Activated B cell treated with CpG ODN at 0.5 μM for 24 hours (primary cell): ENCODE measurements around the gene PGGHG. TPM values are rescaled to one million over a fixed set of nuclear protein-coding genes. Genes with fewer than 3 reads are reported as not detected.
"Not testable (repeated sequence)": the region's sequence is repeated elsewhere in the genome, so short reads cannot be mapped to it uniquely, and the experiment has no call there.

ENCODE experiments used
- ATAC-seq: fragments of 200-7000 bp; cut with Tn5 transposase; one replicate; pipeline ENCODE4 v1.10.0; 2021; ENCODE audit warnings: low read depth, mild to moderate bottlenecking, moderate library complexity
- CTCF ChIA-PET: fragments of 350-600 bp; sonication (Branson Sonifier 250); formaldehyde crosslinking; loops from one replicate; lab custom pipeline; 2021; ENCODE audit warnings: antibody characterized with exemption; lab: Charles Lee
- POLR2A ChIA-PET: fragments of 350-600 bp; sonication (Branson Sonifier 250); formaldehyde crosslinking; loops from one replicate; lab custom pipeline; 2021; ENCODE audit warnings: antibody characterized with exemption; lab: Charles Lee
- DNase-seq: peaks from one replicate; pipeline ENCODE4 v3.0.0; 2022
- H3K27ac Mint-ChIP-seq: one replicate; pipeline ENCODE4 v1.8.0; 2020; ENCODE audit warnings: mixed read lengths
- H3K27me3 Mint-ChIP-seq: one replicate; pipeline ENCODE4 v1.8.0; 2021; ENCODE audit warnings: mixed read lengths
- H3K36me3 Mint-ChIP-seq: one replicate; pipeline ENCODE4 v1.8.0; 2021; ENCODE audit warnings: low read depth, mixed read lengths
- H3K4me1 Mint-ChIP-seq: one replicate; pipeline ENCODE4 v1.8.0; 2021; ENCODE audit warnings: mixed read lengths
- H3K4me3 Mint-ChIP-seq: one replicate; pipeline ENCODE4 v1.8.0; 2020; ENCODE audit warnings: mild to moderate bottlenecking, mixed read lengths
- H3K9me3 Mint-ChIP-seq: one replicate; pipeline ENCODE4 v1.8.0; 2020; ENCODE audit warnings: mixed read lengths
- intact Hi-C: fragments of 100-400 bp; cut with micrococcal nuclease; formaldehyde crosslinking; loops from one replicate; pipeline ENCODE4 v1.15.1; 2024
- total RNA-seq: library from RNA; stranded (reverse); gene quantifications from 2 replicates; pipeline ENCODE4 v1.2.3, GENCODE V29; 2022
- TF ChIP-seq, protein P1 (sequence below): fragments of 200-600 bp; IDR thresholded peaks from one replicate; pipeline ENCODE4 v1.8.0; 2022; ENCODE audit warnings: antibody characterized with exemption, mild to moderate bottlenecking

PGGHG gene
- total RNA-seq, 1 donor from 2014 or later, result 74.1 TPM

GRCh38 chr11:326842-327580 lies 38.1 kb downstream of the PGGHG start:
- CTCF ChIA-PET, result interaction anchor here (1.2 kb wide), 1 partner anchor 70 kb away, joined by 3 read pairs; no protein-coding TSS in a partner anchor
- peak overlapping the region; percentile 53 for H3K4me3 Mint-ChIP-seq
- H3K9me3 Mint-ChIP-seq, result no peaks in the 10 kb centered on the region
- intact Hi-C loops, result loop anchor here (2.0 kb wide), 2 partner anchors 14 to 22 kb away; no protein-coding TSS in a partner anchor
- DNase-seq, result peak; percentile 46
- peaks cover 56% of the 10 kb centered on the region for H3K4me1 Mint-ChIP-seq
- no peaks in the 10 kb centered on the region for H3K27me3 Mint-ChIP-seq
- H3K36me3 Mint-ChIP-seq, result no peaks in the 10 kb centered on the region
- ATAC-seq, result peak; percentile 65
- TF ChIP-seq, protein P1, sequence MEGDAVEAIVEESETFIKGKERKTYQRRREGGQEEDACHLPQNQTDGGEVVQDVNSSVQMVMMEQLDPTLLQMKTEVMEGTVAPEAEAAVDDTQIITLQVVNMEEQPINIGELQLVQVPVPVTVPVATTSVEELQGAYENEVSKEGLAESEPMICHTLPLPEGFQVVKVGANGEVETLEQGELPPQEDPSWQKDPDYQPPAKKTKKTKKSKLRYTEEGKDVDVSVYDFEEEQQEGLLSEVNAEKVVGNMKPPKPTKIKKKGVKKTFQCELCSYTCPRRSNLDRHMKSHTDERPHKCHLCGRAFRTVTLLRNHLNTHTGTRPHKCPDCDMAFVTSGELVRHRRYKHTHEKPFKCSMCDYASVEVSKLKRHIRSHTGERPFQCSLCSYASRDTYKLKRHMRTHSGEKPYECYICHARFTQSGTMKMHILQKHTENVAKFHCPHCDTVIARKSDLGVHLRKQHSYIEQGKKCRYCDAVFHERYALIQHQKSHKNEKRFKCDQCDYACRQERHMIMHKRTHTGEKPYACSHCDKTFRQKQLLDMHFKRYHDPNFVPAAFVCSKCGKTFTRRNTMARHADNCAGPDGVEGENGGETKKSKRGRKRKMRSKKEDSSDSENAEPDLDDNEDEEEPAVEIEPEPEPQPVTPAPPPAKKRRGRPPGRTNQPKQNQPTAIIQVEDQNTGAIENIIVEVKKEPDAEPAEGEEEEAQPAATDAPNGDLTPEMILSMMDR, result no peak
- POLR2A ChIA-PET, result interaction anchor here (0.6 to 2.0 kb wide), 12 partner anchors 10 to 119 kb away, joined by 3 to 25 read pairs (median 4); partner anchors contain the start of genes BET1L, PGGHG and RIC8A
- peak overlapping the region; percentile 92 for H3K27ac Mint-ChIP-seq

GRCh38 chr11:327581-327923 lies 38.6 kb downstream of the PGGHG start:
- Mint-ChIP-seq H3K36me3 (no peaks in the 10 kb centered on the region), H3K4me3 (peak overlapping the region; percentile 53), H3K27ac (peak overlapping the region; percentile 92), H3K9me3 (no peaks in the 10 kb centered on the region), H3K27me3 (no peaks in the 10 kb centered on the region), H3K4me1 (peaks cover 56% of the 10 kb centered on the region)
- intact Hi-C loops, result loop anchor here (2.0 kb wide), 2 partner anchors 15 to 21 kb away; no protein-coding TSS in a partner anchor
- ChIA-PET POLR2A (interaction anchor here (0.7 to 2.0 kb wide), 10 partner anchors 11 to 120 kb away, joined by 3 to 25 read pairs (median 4); partner anchors contain the start of genes BET1L, PGGHG and RIC8A), CTCF (interaction anchor here (1.2 kb wide), 1 partner anchor 70 kb away, joined by 3 read pairs; no protein-coding TSS in a partner anchor)
- DNase-seq (no peak), ATAC-seq (no peak)
- TF ChIP-seq, protein P1, result no peak

- Mint-ChIP-seq H3K4me3 (no peak overlapping the region), H3K9me3 (no peaks in the 10 kb centered on the region), H3K27me3 (no peaks in the 10 kb centered on the region), H3K27ac (peak overlapping the region; percentile 50), H3K4me1 (peaks cover 56% of the 10 kb centered on the region), H3K36me3 (no peaks in the 10 kb centered on the region)
- intact Hi-C loops, result no loop called here
- no peak for ATAC-seq
- TF ChIP-seq, protein P1, result no peak
- POLR2A ChIA-PET, result interaction anchor here (0.6 to 3.5 kb wide), 10 partner anchors 11 to 120 kb away, joined by 3 to 25 read pairs (median 6); partner anchors contain the start of genes BET1L, PGGHG and RIC8A
- DNase-seq, result no peak
- CTCF ChIA-PET, result no interaction called here
Observed at GRCh38 chr11:328012-328411, 39.1 kb downstream of the PGGHG start.

GRCh38 chr11:328516-329100 lies 39.7 kb downstream of the PGGHG start:
- not testable (repeated sequence) for H3K4me3 Mint-ChIP-seq, H3K36me3 Mint-ChIP-seq, H3K27me3 Mint-ChIP-seq

GRCh38 chr11:329886-330253 lies 40.9 kb downstream of the PGGHG start:
- DNase-seq (no peak), ATAC-seq (no peak)
- no peaks in the 10 kb centered on the region for H3K36me3 Mint-ChIP-seq
- intact Hi-C loops, result no loop called here
- POLR2A ChIA-PET, result interaction anchor here (1.0 to 3.5 kb wide), 3 partner anchors 10 to 26 kb away, joined by 3 to 21 read pairs (median 3); no protein-coding TSS in a partner anchor
- no peaks in the 10 kb centered on the region for H3K27me3 Mint-ChIP-seq
- H3K4me1 Mint-ChIP-seq, result peaks cover 52% of the 10 kb centered on the region
- peak overlapping the region; percentile 75 for H3K27ac Mint-ChIP-seq
- CTCF ChIA-PET, result interaction anchor here (1.3 to 1.9 kb wide), 2 partner anchors 21 to 79 kb away, joined by 3 to 8 read pairs; no protein-coding TSS in a partner anchor
- H3K4me3 Mint-ChIP-seq, result no peak overlapping the region
- no peaks in the 10 kb centered on the region for H3K9me3 Mint-ChIP-seq
- TF ChIP-seq, protein P1, result no peak

More at GRCh38 chr11:328516-329100, 39.7 kb downstream of the PGGHG start:
- POLR2A ChIA-PET, result interaction anchor here (0.6 to 3.5 kb wide), 6 partner anchors 11 to 448 kb away, joined by 3 to 21 read pairs (median 4); no protein-coding TSS in a partner anchor
- CTCF ChIA-PET, ATAC-seq, H3K9me3 Mint-ChIP-seq, intact Hi-C loops, DNase-seq: not testable (repeated sequence)
- H3K27ac Mint-ChIP-seq, result peak overlapping the region; percentile 50
- H3K4me1 Mint-ChIP-seq, result peaks cover 56% of the 10 kb centered on the region
